ENCODE data around the gene IFNA8.
A peak's percentile ranks its signal among the peaks of the same experiment; 100 is the strongest.
"Not testable (repeated sequence)": the region's sequence is repeated elsewhere in the genome, so short reads cannot be mapped to it uniquely, and the experiment has no call there.

IFNA8 gene

DNA sequence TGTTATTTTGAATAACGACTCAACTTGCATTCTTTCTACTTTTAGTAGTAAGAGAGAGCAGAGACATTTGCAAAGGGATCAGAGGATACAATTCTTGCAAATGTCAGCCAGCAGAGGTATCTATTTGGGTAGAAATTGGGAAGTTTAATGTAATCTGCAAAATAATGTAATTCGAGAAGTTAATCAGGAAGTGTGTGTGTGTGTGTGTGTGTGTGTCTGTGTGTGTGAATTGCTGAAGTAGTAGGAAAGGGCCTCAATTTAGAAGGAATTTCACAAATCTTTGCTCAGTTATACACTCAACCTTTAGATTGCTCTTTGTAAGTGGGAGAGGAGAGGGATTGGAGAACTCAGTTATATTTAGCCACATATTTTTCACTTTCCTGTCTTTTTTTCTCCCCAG lies 20.3 kb downstream of the IFNA8 start:
- TF ChIP-seq, protein P1, sequence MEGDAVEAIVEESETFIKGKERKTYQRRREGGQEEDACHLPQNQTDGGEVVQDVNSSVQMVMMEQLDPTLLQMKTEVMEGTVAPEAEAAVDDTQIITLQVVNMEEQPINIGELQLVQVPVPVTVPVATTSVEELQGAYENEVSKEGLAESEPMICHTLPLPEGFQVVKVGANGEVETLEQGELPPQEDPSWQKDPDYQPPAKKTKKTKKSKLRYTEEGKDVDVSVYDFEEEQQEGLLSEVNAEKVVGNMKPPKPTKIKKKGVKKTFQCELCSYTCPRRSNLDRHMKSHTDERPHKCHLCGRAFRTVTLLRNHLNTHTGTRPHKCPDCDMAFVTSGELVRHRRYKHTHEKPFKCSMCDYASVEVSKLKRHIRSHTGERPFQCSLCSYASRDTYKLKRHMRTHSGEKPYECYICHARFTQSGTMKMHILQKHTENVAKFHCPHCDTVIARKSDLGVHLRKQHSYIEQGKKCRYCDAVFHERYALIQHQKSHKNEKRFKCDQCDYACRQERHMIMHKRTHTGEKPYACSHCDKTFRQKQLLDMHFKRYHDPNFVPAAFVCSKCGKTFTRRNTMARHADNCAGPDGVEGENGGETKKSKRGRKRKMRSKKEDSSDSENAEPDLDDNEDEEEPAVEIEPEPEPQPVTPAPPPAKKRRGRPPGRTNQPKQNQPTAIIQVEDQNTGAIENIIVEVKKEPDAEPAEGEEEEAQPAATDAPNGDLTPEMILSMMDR (IDR thresholded peaks at IDR 0.05; ENCODE audit: low read depth, low read length) = no peak
- DNase-seq (ENCODE audit: extremely low read depth, low read depth) = no peak

DNA sequence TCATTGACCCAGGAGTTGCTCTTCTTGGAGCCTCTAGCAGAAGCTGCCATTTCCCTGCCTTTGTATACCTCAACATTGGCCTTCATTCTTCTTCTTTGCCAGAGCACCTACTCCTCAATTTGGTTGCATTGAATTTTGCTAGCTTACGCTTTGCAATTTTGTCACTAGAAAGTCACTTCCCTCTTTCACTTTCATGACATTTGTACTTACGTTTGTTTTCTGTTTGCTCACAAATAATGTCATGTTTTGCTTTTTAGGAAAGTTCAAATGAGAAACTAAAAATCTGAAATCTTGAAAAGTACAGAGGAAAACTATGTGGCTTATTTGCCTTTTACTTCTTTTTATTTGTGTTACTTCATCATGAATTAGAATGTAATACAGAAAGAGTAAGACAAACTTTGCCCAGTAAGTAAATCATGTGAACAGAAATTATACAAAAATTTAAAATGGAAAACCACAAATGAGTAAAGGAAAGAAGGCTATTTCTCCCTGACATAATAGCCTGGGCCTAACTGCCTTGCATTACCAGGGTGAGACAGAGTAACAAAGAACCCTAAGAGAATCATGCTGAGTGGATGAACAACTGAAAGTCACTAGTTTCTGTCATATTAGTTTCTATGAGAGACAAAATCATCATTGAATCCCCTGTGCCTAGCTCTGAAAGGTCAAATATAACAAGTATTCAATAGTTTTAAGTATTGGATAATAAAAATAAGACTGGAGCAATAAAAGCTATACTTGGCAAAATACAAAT lies 23.9 kb downstream of the IFNA8 start:
- TF ChIP-seq, protein P1 (IDR thresholded peaks at IDR 0.05; ENCODE audit: low read depth, low read length) = no peak
- DNase-seq (ENCODE audit: extremely low read depth, low read depth) = no peak

DNA sequence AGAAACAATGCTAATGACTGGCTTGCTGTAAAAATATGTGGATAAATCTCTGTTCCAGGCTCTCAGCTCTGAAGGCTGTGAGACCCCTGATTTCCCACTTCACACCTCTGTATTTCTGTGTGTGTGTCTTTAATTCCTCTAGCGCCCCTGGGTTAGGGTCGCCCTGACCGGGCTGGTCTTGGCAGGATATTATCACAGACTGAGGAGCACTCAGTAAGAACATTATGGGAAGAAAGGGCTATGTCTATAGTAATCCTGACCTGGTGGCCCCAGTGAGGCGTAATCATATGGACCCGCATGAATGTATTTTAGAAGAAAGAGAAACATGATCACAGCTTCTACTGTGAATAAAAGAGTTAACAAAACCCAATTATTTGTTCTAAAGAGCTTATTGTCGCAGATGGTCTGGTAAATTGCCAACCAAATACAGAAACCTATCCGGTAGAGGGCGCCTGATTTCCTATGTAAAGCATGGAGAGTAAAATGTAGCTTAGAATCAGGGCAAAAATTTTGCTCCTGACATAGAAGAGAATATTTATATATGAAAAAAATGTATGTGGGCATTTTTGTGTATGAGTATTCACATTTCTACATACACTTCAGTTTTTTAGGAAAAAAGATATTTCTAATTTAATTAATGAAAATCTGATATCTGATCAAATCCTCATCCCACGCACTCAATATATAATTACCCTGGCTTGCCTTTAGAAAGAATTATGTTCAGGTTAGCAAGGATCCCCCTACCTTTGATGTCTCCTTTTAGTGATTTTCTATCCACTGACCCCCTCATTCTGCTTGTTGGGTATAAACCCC lies 25.5 kb downstream of the IFNA8 start:
- TF ChIP-seq, protein P1 (IDR thresholded peaks at IDR 0.05; ENCODE audit: low read depth, low read length) = peak; percentile 68
- DNase-seq (ENCODE audit: extremely low read depth, low read depth) = peak; percentile 48

DNA sequence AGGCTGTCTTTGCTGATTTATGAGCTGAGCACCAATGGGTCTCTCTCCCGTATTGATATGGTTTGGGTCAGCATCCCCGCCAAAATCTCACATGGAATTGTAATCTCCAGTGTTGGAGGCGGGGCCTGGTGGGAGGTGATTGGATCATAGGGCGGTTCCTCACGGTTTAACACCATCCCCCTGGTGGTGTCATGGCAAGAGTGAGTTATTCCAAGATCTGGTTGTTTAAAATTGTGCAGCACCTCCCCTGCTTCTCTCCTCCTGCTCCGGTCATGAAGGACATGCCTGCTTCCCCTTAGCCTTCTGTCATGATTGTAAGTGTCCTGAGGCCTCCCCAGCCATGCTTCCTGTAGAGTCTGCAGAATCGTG lies 26.1 kb downstream of the IFNA8 start:
- DNase-seq (ENCODE audit: extremely low read depth, low read depth) = not testable (repeated sequence)

DNA sequence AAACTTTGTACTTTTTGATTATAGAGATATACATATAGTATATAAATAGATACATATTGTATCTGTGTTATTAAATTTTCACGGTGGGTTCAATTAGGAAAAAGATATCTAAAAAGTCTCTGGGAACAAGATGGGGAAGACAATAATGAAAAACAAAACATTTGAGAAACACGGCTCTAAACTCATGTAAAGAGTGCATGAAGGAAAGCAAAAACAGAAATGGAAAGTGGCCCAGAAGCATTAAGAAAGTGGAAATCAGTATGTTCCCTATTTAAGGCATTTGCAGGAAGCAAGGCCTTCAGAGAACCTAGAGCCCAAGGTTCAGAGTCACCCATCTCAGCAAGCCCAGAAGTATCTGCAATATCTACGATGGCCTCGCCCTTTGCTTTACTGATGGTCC lies 31.2 kb downstream of the IFNA8 start, which contains the start of gene IFNA1:
Gene IFNA1, plus strand, starts transcription at position 301 of the 400 bp plus-strand sequence. Its CDS starts 69 bp downstream, at position 370.
- TF ChIP-seq, protein P1 (IDR thresholded peaks at IDR 0.05; ENCODE audit: low read depth, low read length) = no peak

DNA sequence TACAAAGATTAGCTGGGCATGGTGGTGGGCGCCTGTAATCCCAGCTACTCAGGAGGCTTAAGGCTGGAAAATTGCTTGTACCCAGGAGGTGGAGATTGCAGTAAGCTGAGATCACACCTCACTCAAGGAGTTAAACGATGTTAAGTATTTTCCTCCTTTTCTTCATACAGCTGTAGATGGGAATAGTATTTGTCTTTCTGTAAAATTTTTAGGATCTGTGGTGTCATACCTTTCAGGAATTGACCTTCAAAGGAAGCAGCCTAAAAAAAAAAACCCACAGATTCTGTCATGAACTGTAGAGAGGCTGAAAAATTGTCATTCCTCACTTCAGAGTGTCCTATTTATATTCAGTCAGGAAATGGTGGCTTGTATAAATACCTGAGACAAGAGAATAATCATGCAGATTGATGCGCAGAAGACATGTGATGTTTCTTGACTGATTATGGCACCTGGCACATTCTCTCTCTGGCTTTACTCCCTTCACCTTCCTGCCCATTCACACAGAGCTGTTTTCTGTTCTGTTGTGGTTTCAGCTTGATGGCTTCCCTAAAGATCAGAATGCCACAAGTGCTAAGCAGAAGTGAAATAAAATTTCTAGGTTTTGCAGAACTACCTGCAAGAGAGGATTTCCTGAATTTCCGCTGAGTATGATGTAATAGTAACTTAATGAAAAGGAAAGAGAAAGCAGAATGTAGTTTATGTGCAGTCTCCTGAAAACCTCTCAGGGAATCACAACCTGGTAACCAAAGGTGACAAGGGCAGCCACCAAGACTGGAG lies 35.1 kb downstream of the IFNA8 start:
- TF ChIP-seq, protein P1 (IDR thresholded peaks at IDR 0.05; ENCODE audit: low read depth, low read length) = no peak
- DNase-seq (ENCODE audit: extremely low read depth, low read depth) = no peak

More for the DNA sequence above, 31.2 kb downstream of the IFNA8 start, which contains the start of gene IFNA1:
- no peak for DNase-seq (ENCODE audit: extremely low read depth, low read depth)

DNA sequence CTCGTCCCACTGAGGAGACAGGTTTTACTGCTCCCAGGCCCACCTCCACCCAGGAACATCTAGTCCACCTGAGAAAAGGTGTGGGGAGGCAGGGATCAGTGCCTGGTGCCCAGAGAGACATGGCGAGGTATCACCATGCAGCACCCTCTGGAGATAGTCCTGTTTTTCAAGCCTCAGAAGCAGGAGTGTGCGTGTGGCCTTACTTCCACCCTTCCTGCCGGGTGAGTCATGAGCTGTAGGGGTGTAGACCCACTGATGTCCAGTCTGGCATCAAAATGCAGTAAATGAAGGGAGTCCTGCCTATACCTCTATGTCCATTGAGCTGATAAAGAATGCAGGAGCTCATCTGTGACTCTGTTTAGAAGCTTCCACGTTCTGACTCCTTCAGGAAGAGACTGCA lies 40.4 kb downstream of the IFNA8 start:
- DNase-seq (ENCODE audit: extremely low read depth, low read depth) = not testable (repeated sequence)
